Measurements from ENCODE around the gene ABCA3.
"Not testable (repeated sequence)": the region's sequence is repeated elsewhere in the genome, so short reads cannot be mapped to it uniquely, and the experiment has no call there.

ABCA3 gene

GRCh38 chr16:2340564-2341455 lies at the start of gene ABCA3:
Gene ABCA3 (minus strand): TSS chr16:2340728. CDS start chr16:2326466, 14,262 bp downstream.
- peak; percentile 96 for DNase-seq (ENCODE audit: low read depth)
- peak within 1 kb of the TSS; percentile 87 for H3K4me3 ChIP-seq (ENCODE audit: low read depth, low read length)
- peak; percentile 98 for TF ChIP-seq CTCF (IDR thresholded peaks at IDR 0.05; ENCODE audit: insufficient read depth, low read depth, low read length, missing control alignments)

- DNase-seq (ENCODE audit: low read depth) = no peak
- TF ChIP-seq CTCF (IDR thresholded peaks at IDR 0.05; ENCODE audit: insufficient read depth, low read depth, low read length, missing control alignments) = no peak
Observed at GRCh38 chr16:2388875-2389433, 48.4 kb upstream of the ABCA3 start.

GRCh38 chr16:2388139-2388874 lies 47.8 kb upstream of the ABCA3 start:
- no peak for DNase-seq (ENCODE audit: low read depth)
- no peak overlapping the region for H3K4me3 ChIP-seq (ENCODE audit: low read depth, low read length)
- no peak for TF ChIP-seq CTCF (IDR thresholded peaks at IDR 0.05; ENCODE audit: insufficient read depth, low read depth, low read length, missing control alignments)

More at GRCh38 chr16:2388875-2389433, 48.4 kb upstream of the ABCA3 start:
- no peak overlapping the region for H3K4me3 ChIP-seq (ENCODE audit: low read depth, low read length)

DNA sequence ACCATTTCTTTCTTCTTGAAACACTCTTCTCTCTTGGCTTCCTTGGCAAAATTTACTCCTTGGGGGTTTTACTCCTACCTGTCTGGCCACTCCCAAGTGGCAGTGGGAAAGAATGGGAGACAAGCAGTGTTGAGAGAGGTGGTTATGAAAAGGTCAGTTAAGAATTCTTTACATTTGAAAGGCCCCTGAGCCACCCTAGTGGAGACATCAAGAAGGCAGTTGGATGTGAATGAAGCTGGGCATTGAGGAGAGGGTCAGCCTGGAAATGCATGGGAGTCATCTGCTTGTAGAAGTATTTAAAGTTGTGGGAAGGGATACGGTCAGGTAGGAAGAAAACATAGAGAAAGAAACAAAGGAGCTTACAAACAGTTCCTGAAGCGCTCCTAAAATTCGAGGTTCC lies 46.5 kb upstream of the ABCA3 start:
- no peak for DNase-seq (ENCODE audit: low read depth)
- TF ChIP-seq CTCF (IDR thresholded peaks at IDR 0.05; ENCODE audit: insufficient read depth, low read depth, low read length, missing control alignments) = peak; percentile 10
- no peak overlapping the region for H3K4me3 ChIP-seq (ENCODE audit: low read depth, low read length)

DNA sequence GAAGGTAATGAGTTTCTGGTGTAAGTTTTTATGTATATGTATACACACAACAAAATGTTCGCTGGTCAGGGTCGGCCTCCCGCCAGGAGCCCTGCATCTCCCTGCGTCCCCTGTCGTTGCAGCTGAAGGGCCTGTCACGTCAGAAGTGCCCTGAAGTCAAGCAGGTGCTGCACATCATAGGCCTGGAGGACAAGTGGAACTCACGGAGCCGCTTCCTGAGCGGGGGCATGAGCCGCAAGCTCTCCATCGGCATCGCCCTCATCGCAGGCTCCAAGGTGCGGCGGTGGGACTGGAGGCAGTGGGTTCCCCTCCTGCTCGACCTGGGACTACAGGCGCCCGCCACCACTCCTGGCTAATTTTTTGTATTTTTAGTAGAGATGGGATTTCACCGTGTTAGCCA lies 45.5 kb upstream of the ABCA3 start:
- not testable (repeated sequence) for H3K4me3 ChIP-seq (ENCODE audit: low read depth, low read length); DNase-seq (ENCODE audit: low read depth)

DNA sequence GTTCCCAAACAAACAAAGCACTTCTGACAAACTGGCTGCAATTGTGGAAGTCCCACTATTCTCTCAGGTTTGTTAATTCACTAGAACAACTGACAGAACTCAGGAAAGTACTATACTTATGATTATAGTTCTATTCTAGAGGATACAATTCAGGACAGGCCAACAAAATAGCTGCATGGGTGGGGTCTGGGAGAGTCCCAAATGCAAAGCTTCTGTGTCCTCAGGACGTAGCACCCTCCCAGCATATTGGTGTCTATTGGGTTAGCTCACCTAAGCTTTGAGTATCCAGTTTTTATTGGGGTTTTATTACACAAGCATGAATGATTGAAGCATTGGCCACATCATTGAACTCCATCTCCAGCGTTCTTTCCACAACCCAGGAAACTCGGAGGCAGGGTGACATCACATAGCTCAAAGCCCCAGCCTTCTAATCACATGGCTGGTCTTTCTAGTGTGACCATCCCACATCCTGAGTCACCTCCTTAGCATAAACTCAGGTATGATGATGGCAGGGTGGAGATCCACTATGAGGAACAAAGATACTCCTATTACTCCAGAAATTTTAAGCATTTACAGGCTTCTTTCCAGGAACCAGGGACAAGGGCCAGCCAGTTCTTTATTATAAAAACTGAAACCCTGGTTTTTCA lies 44.8 kb upstream of the ABCA3 start:
- TF ChIP-seq CTCF (IDR thresholded peaks at IDR 0.05; ENCODE audit: insufficient read depth, low read depth, low read length, missing control alignments) = no peak
- H3K4me3 ChIP-seq (ENCODE audit: low read depth, low read length) = no peak overlapping the region
- DNase-seq (ENCODE audit: low read depth) = no peak

GRCh38 chr16:2384426-2384825 lies 43.9 kb upstream of the ABCA3 start:
- no peak for TF ChIP-seq CTCF (IDR thresholded peaks at IDR 0.05; ENCODE audit: insufficient read depth, low read depth, low read length, missing control alignments)
- DNase-seq (ENCODE audit: low read depth) = no peak
- H3K4me3 ChIP-seq (ENCODE audit: low read depth, low read length) = no peak overlapping the region
